Brain pericyte (primary cell): ENCODE measurements around the gene LOXHD1.

ENCODE experiments used
- DNase-seq: peaks from one replicate; pipeline ENCODE4 v3.0.0-alpha.2; 2012; ENCODE audit warnings: low read depth, low spot score

Gene LOXHD1

DNA sequence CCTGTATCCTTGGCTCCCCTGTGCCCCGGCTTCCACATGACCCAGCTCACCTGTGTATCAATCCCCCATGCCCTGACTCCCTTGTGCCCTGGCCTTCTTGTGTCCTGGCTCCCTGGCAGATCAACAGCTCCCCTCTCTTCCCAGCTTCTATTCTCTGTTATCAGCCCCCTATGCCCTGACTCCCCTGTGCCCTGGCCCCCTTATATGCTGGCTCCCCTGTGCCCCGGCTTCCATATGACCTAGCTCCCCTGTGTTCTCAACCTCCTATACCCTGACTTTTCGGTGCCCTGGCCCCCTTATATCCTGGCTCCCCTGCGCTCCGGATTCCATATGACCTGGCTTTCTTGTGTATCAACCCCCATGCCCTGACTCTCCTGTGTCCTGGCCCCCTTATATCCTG, 209.2 kb downstream of the LOXHD1 start:
- DNase-seq: no peak

DNA sequence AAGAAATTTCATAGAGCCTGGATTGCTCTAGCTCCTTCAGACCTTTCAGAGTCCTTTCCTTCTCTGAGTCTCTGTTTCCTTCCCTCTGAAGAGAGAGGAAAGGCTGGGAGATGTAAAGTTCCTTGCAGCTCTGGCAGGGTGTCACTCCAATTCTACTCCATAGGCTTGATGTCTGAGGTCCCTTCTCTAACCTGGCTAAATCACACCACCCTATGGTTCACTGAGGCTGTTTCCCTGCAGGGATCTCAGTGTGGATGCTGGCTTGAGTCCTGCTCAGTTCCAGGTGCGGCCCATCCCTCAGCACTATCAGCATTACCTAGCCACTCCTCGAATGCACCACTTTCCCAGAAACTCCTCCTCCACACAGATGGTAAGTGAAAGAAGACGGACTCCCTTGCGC, 209.7 kb downstream of the LOXHD1 start:
- DNase-seq: no peak

DNA sequence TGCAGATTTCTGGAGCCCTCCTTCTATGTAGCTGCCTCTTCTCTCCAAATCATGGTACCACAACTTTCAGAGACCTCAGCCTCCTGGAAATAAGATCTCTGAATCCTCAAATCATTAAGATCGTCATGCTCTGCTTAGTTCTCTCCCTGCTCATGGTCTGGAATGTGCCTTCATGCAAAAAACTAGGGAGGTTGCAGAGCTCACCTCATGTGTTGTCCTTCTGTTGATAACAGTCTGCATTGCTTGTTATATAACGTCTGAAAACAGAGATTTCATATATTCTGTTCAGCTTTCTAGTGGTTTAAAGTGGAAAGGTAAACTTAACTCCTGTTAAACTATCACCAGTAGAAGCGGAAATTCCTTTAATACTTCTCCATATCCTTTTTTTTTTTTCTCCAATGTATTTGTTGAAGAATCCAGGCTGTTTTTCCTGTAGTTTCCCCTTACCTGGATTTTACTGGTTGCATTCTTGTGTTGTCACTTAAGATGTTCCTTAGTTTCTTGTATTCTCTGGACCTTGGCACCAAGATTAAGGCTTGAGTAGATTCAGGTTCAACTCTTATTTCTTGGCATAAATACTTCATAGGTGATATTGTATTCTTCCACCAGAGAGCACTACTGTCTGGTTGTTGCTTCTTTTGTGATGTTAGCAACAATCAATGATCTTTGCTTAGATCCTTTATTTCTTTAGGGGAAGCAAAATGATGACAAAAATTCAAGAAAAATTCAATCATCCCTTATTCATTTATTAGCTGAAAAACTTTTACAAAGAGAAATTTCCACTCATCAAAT, 211.3 kb downstream of the LOXHD1 start:
- DNase-seq: no peak

DNA sequence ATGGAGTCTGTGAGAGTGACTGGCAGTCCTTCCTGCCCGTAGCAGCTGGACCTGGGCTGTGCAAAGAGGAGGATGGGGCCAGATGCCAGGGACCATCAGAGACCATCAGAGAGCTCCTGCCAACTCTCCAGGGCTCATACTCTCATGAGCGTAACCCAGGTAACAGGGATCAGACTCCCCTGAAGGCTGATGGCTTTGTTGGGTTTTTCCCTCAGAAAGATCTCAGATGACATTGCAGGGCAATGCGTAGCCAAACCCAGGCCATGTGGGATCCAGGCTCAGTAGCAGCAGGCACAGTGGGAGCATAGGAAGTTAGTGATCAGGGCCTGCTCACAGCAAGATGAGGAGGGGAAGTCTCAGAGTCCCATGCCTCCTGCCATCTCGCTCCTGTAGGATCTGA, 218.0 kb downstream of the LOXHD1 start:
- no peak for DNase-seq

DNA sequence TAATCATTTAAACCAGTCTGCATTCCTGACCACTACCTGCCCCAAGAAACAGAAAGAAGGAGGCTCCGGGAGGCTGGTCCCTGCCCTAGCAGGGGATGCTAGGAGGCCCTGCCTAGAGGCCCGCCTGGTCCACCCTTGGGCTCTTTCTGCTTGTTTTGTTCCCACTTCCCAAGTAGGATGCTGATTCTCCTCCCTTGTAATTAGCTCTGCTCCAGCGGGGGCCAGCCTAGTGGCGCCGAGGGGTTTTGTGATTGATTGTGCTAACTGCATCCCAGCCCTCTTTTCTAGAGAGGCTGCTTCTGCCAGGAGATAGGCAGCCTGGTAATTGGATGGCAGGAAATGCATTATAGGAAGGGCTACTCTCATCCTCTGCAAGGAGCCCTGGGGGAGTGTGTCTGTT, 220.0 kb downstream of the LOXHD1 start:
- no peak for DNase-seq

DNA sequence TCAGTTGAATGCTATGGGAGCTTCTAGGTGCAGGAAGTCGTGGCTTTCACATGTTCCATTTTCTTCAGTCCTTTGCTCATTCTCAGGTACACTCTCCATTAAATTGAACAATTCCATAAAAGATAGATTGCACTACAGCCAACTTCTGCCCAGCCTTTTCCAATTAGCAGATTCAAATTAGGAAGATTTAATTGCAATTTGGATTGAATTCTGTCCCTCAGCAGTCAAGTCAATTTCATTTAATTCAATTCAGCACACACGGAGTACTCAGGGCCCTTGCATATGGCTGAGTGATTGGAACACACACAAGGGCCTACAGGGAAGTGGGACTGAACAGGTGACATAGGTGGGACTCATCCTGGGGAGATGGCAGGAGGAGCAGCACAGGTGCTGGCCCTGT, 220.4 kb downstream of the LOXHD1 start:
- no peak for DNase-seq

DNA sequence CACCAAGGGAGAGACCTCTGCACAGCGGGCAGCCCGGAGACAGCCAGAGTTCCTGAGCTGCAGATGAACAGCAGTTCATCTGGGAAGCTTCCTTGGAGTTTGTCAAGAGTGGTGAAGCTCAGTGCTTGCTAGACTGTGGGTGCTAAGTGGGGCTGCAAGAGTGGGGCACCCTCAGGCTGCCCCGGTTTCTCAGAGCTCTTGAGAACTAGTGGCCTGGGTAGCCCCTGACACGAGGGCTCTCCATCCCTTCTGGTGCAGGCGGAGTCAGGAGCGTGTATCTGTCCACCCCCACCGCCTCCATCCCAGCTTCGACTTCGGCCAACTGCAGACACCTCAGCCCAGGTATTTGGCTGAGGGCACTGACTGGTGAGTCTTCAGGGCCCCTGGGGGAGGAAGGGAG, 222.0 kb downstream of the LOXHD1 start:
- DNase-seq: no peak

DNA sequence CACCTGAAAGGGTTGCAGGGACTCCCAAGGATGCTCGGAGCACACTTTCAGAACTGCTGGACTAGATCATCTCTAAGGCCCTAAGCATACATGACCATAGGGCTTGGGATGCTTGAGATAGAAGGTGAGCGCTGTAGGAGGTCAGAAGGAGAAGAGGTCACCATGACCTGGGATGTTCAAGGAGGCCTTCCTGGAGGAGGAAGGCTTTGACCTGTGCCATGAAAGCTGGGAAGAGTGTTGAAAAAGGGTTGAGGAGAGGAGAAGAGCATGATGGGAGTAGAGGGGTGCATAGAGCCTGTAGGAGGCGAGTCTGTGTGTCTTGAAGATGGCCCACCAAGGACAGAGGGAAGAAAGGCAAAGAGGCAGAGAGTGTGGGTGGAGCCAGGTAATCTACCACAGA, 222.4 kb downstream of the LOXHD1 start:
- DNase-seq: no peak

DNA sequence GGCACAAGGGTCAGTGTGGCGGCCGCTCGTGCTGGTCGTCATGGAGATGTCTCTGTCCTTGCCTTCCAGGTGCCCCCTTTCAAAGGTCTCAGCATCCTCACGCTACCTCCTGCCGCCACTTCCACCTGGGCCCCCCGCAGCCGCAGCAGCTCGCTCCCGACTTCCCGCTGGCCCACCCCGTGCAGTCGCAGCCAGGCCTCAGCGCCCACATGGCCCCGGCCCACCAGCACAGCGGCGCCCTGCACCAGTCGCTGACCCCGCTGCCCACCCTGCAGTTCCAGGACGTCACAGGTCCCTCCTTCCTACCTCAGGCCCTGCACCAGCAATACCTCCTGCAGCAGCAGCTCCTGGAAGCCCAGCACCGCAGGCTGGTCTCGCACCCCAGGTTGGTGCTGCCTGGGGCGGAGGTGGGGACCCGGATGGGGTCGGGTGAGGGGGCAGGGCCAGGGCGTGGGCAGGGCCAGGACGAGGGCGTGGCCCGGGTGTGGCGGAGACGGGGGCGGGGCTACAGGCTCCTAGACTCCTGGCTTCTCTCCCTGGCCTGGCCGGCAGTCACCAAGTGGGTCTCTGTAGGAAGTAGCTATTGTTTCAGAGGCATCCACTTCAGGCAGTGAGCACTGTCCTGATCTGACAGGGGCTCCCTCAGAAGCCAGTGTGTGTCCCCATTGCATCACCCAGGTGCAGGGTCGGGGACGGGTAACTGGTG, 223.7 kb downstream of the LOXHD1 start:
- DNase-seq: no peak

DNA sequence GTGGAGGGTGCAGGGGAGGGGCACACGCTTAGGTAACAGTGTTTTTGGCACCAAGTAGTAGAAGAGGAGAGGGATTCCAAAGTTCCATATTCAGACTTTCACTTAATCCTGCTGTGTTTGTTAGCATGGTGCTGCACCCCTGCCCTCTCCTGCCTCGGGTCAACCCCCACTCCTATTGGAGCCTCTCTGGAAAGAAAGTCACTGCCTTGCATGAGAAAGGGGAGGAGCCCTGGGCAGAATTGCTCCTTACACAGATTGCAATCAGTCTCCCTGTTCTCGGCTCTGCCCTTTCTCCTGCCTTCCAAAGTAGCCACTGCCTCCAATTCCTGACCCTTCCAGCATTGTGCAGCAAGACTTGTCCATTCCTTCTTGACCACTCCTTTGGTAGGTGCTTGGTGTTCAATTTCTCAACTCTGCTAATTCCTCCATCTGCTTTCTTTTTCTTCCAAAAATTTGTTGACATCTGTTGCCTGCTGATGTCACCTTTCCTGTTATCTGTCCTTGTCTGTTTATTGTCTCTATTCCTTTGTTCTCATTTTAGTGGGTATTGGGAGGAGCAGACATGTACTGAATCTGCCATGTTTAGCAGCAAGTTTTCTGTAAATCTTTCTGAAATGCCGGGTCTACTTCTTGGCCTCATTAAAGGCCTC, 225.4 kb downstream of the LOXHD1 start:
- no peak for DNase-seq

DNA sequence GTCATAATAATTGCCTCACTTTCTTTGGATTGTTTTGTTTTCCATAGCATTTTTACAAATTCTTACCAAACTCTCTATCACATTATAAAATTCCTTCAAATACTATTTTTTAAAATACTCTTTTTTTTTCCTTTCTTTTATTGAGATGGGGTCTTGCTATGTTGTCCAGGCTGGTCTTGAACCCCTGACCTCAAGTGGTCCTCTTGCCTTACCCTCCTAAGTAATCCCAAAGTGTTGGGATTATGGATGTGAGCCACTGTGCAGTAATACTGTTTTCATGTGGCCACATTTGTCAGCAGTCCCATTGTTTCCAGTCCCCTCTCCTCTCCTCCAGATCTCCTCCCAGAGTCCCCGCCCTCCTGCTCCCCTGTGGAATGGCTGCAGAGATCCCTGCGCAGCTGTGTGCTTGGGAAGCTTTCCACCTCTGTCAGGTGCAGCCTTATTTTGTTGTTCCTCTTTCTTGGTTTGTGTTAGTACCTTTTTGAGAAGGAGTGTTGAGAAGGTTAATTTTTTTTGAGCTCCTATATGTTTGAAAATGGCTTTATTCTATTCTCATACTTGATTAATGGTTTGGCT, 227.3 kb downstream of the LOXHD1 start:
- DNase-seq: no peak

DNA sequence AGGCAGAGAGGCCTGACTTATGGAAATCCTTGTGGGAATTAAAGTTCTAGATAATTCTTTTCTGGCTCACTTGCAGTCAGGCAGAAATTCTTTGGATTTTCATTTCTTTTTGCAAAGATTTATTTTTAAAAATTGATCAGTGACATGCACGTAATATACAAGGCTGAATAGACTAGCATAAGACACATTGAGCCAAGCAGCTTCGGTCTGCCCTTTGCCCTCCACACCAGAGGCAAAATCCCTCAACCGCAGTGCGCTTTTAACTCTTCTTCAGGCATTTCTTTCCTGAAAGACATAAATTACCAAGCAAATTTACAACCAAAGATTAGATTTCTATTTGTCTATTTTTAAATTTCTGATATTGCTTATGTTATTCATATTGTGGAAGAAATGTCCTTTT, 227.9 kb downstream of the LOXHD1 start:
- no peak for DNase-seq

DNA sequence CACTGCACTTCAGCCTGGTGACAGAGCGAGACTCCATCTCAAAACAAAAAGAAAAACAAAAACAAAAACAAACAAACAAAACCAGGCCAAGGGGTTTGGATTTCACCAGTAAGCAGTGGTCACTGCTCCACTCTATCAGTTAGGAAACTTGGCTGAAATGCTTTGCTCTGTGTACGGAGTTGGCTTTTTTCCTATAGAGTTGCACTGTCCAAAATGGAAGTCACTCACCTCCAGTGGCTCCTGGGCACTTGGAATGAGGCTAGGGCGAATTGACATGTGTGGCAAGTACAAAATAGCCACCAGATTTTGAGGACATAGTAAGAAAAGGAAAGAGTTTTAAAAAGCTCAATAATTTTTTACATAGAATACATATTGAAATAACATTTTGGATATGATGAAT, 228.7 kb downstream of the LOXHD1 start:
- no peak for DNase-seq

DNA sequence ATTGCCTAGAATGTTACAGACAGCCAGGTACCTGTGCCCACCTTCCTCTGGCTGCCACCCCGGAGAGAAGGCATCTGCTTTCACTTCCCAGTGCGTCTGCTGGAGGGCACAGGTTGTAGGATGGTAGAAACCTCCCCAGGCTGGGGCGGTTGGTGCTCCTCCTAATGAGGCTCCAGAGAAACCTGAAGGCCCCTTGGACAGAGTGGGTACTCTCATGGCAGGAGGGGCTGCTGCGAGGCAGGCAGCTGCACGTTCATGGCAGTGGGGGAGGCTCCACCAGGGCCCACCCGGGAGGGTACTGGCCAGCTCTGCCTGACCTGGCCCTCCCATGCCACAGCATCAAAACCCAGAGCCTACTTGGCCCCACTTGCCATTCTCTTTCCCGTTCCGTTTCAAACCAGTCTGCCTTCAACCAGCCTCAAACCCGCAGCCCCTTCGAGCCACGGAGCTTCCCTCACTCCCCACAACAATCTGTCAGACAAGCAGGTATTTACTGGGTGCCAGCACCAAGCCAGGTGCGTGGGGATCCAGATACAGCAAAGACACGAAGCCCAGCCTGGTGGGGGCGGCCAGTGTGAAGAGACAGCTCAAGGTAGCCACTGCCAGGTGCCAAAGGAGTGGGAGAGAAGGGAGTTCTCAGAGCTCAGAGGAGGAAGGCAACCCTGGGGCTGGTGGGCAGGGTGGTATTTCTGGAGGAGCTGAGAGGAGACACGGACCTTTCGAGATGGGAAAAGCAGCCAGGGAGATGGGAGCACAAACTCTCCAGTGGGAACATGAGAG, 229.6 kb downstream of the LOXHD1 start:
- DNase-seq: no peak
